Suprapubic skin (tissue), 4 donors: ENCODE results near the gene WHRN. TPM values are rescaled to one million over a fixed set of nuclear protein-coding genes. Genes with fewer than 3 reads are reported as not detected.

Experiments
- DNase-seq, 2 donors: peaks; one replicate each; pipeline ENCODE4 v3.0.0-alpha.2; 2019; ENCODE audit warnings: low spot score in 2 of 2
- H3K27ac ChIP-seq: fragments of 200-600 bp; sonication (generic); one replicate; pipeline ENCODE4 v1.5.1; 2019
- H3K27me3 ChIP-seq: fragments of 200-600 bp; sonication (generic); one replicate; pipeline ENCODE4 v1.5.1; 2019
- H3K36me3 ChIP-seq: fragments of 200-600 bp; sonication (generic); one replicate; pipeline ENCODE4 v1.5.1; 2019
- H3K4me1 ChIP-seq: fragments of 200-600 bp; sonication (generic); one replicate; pipeline ENCODE4 v1.5.1; 2019
- H3K4me3 ChIP-seq: fragments of 200-600 bp; sonication (generic); one replicate; pipeline ENCODE4 v1.5.1; 2019; ENCODE audit warnings: mild to moderate bottlenecking
- H3K9me3 ChIP-seq: fragments of 200-600 bp; sonication (generic); one replicate; pipeline ENCODE4 v1.5.1; 2019
- EP300 ChIP-seq: sonication (generic); formaldehyde crosslinking; IDR thresholded peaks from one replicate; pipeline ENCODE4 v1.6.1; 2017; ENCODE audit warnings: antibody characterized with exemption
- POLR2A ChIP-seq, 2 donors: fragments of 450-650 bp; IDR thresholded peaks; one replicate each; pipeline ENCODE4 v1.6.1; 2017; ENCODE audit warnings: antibody characterized with exemption in 2 of 2, mild to moderate bottlenecking in 2 of 2, moderate library complexity in 2 of 2
- POLR2AphosphoS5 ChIP-seq, 3 donors: sonication (generic); formaldehyde crosslinking; IDR thresholded peaks; one replicate each; pipeline ENCODE4 v1.6.1; 2017; ENCODE audit warnings: antibody characterized with exemption in 3 of 3
- WGBS: methylation state at CpG from one replicate; pipeline ENCODE4 v1.1.5; 2018; 5-methylcytosine and 5-hydroxymethylcytosine counted together
- total RNA-seq, 4 donors: library from RNA; depleted of rRNA; stranded (reverse); fragments of >200 nt; gene quantifications; one replicate each; pipeline ENCODE4 v1.1.0, GENCODE V29; 2016
- TF ChIP-seq, protein P1 (sequence below), 2 donors: fragments of 200-600 bp in 1 of 2; fragments of 450-650 bp in 1 of 2; sonication (generic) in 1 of 2; IDR thresholded peaks; one replicate each; pipeline ENCODE4 v1.5.1; 2016 to 2019; ENCODE audit warnings: antibody characterized with exemption in 2 of 2, mild to moderate bottlenecking in 1 of 2, moderate library complexity in 1 of 2

WHRN gene
- total RNA-seq, 4 donors from 2014 or later = 7.7 to 25.9 (median 14.8) TPM

DNA sequence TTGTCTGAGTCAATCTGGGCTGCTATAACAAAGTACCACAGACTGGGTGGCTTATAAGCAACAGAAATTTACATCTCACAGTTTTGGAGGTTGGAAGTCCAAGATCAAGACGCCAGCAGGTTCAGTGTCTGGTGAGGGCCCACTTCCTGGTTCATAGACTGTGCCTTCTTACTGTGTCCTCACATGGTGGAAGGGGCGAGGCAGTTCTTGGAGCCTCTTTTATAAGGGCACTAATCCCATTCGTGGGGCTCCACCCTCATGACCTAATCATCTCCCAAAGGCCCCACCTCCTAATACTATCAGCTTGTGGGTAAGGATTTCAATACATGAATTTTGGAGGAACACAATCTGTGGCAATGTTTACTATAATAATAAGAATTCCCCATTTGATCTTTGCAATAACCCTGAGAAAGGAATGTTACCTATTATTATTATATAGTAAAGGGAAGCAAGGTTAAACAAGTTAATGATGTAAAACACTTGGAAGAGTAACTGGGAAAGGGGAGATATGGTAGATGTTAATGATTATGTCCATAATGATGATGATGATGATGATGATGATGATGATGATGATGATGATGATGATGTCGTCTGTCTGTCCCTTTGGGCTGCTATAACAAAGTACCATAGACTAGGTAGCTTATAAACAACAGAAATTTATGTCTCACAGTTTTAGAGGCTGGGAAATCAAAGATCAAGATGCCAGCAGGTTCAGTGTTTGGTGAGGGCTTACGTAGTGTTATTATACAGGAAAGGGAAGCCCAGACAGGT, 40.8 kb downstream of the WHRN start:
- DNase-seq = peak in 1 of 2 donors; percentile 3
- H3K4me1 ChIP-seq = no peaks in the 10 kb centered on the region
- no peak overlapping the region for H3K4me3 ChIP-seq
- H3K9me3 ChIP-seq = no peaks in the 10 kb centered on the region
- H3K36me3 ChIP-seq = peaks cover 3% of the 10 kb centered on the region
- H3K27me3 ChIP-seq = no peaks in the 10 kb centered on the region
- TF ChIP-seq EP300 = no peak
- TF ChIP-seq, protein P1, sequence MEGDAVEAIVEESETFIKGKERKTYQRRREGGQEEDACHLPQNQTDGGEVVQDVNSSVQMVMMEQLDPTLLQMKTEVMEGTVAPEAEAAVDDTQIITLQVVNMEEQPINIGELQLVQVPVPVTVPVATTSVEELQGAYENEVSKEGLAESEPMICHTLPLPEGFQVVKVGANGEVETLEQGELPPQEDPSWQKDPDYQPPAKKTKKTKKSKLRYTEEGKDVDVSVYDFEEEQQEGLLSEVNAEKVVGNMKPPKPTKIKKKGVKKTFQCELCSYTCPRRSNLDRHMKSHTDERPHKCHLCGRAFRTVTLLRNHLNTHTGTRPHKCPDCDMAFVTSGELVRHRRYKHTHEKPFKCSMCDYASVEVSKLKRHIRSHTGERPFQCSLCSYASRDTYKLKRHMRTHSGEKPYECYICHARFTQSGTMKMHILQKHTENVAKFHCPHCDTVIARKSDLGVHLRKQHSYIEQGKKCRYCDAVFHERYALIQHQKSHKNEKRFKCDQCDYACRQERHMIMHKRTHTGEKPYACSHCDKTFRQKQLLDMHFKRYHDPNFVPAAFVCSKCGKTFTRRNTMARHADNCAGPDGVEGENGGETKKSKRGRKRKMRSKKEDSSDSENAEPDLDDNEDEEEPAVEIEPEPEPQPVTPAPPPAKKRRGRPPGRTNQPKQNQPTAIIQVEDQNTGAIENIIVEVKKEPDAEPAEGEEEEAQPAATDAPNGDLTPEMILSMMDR (IDR thresholded peaks at IDR 0.05) = no peak
- TF ChIP-seq POLR2A (IDR thresholded peaks at IDR 0.05) = no peak
- no peak for TF ChIP-seq POLR2AphosphoS5 (IDR thresholded peaks at IDR 0.05)
- WGBS = 83% methylated on average over 5 of the region's 5 CpGs
- no peak overlapping the region for H3K27ac ChIP-seq

DNA sequence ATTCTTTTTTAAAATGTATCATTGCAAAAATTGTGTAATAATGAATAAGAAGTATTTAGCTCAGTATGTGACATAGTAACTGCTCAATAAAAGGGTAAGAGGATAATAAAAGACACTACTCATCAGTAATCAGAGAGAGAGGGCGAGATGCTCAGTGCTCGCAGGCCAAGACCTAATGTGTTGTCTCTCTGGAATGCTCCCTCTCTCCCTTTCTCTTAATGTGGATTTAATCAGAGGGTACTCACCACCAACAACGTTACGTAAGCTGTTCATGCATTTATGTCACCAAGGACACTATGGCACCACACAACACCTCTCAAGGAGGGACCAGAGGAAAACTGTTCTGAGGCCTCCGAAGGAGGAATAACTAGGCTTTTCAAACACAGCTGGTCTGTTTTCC, 42.5 kb downstream of the WHRN start:
- no peak for DNase-seq
- Histone ChIP-seq H3K27me3 (no peaks in the 10 kb centered on the region), H3K4me3 (no peak overlapping the region), H3K36me3 (peaks cover 3% of the 10 kb centered on the region), H3K4me1 (no peaks in the 10 kb centered on the region), H3K9me3 (no peaks in the 10 kb centered on the region), H3K27ac (no peak overlapping the region)
- 73% methylated on average over 5 of the region's 5 CpGs for WGBS
- TF ChIP-seq POLR2AphosphoS5 (IDR thresholded peaks at IDR 0.05) (no peak), POLR2A (IDR thresholded peaks at IDR 0.05) (no peak), EP300 (no peak)
- TF ChIP-seq, protein P1 (IDR thresholded peaks at IDR 0.05) = no peak

DNA sequence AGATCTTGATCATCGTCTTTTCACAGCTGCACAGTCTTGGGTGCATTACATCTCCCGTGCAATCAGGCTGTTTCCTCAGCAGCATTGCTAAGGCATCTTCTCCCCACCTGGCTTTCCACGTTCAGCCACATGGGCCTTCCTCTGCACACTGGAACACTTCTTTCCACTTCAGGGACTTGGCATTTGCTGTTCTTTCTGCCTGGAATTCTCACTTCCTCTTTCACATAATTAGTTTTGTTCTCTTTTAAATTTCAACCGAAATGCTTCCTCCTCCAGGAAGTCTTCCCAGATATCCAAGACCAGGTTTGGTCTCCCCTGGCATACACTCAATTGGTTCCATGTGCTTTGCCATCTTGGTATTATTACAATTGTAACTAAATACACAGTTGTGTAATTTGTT, 43.8 kb downstream of the WHRN start:
- H3K9me3 ChIP-seq = no peaks in the 10 kb centered on the region
- no peaks in the 10 kb centered on the region for H3K4me1 ChIP-seq
- DNase-seq = no peak
- peaks cover 3% of the 10 kb centered on the region for H3K36me3 ChIP-seq
- no peak overlapping the region for H3K4me3 ChIP-seq
- H3K27ac ChIP-seq = no peak overlapping the region
- TF ChIP-seq EP300 = no peak
- no peak for TF ChIP-seq POLR2A (IDR thresholded peaks at IDR 0.05)
- no peak for TF ChIP-seq POLR2AphosphoS5 (IDR thresholded peaks at IDR 0.05)
- TF ChIP-seq, protein P1 (IDR thresholded peaks at IDR 0.05) = no peak
- H3K27me3 ChIP-seq = no peaks in the 10 kb centered on the region
- 72% methylated on average over 4 of the region's 4 CpGs for WGBS

DNA sequence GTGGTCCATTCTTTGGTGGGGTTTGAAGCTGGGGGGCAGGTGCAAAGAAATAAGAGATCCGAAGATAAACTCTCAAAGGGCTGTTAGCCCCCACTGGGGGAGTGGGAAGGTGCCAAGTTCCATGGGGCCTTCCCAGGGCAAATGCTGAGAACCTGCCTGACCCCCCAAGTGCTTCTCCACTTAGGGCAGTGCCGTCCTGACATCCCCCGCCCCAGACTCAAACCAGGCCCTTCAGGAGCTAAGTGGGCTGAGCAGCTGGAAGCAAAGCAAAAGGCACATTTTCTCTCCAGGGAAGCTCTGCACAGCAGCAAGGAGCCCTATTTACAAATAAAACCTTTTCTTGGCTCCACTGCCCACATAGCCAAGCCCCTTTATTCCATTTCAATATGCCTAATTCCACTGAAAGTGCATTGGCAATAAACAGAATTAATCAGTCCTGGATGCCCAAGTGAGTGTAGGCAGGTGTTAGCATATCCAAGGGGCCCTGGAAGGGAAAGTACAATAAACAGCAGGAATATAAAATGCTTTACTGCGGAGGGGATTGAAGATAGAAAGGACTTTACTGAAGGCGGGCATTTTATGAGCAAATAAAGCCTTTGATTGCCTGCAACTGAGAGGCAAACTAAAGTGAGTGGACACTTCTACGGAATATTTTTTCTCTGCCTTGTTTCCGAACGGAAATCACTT, 44.6 kb downstream of the WHRN start:
- Histone ChIP-seq H3K4me3 (no peak overlapping the region), H3K9me3 (no peaks in the 10 kb centered on the region), H3K4me1 (no peaks in the 10 kb centered on the region), H3K27me3 (no peaks in the 10 kb centered on the region), H3K36me3 (peaks cover 3% of the 10 kb centered on the region), H3K27ac (no peak overlapping the region)
- WGBS = 55% methylated on average over 8 of the region's 8 CpGs
- no peak for DNase-seq
- TF ChIP-seq POLR2A (IDR thresholded peaks at IDR 0.05) = no peak
- TF ChIP-seq EP300 = no peak
- TF ChIP-seq, protein P1 (IDR thresholded peaks at IDR 0.05) = no peak
- no peak for TF ChIP-seq POLR2AphosphoS5 (IDR thresholded peaks at IDR 0.05)

DNA sequence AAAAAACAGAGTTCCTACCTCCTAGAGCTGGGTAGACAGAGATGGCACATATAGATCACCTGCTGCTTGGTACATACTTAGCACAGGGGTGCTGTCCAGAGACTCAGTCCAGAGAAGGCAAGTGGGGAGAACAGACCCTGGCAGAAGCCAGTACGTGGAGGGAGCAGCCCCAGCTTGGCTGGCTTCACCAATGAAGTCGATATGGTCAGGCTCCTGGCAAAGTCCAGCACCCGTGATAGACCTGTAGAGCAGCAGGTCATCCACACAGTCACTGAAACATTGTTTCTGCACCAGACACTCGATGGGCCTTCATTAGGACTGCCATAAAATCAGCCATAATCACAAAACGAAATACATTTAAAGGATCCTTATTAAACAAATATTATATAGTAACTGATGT, 45.8 kb downstream of the WHRN start:
- 69% methylated on average over 5 of the region's 5 CpGs for WGBS
- H3K9me3 ChIP-seq = no peaks in the 10 kb centered on the region
- peaks cover 3% of the 10 kb centered on the region for H3K36me3 ChIP-seq

More for the DNA sequence above, 45.8 kb downstream of the WHRN start:
- no peaks in the 10 kb centered on the region for H3K27me3 ChIP-seq
- no peak overlapping the region for H3K27ac ChIP-seq
- H3K4me3 ChIP-seq = no peak overlapping the region
- no peak for TF ChIP-seq EP300
- no peak for TF ChIP-seq POLR2A (IDR thresholded peaks at IDR 0.05)
- TF ChIP-seq, protein P1 (IDR thresholded peaks at IDR 0.05) = no peak
- TF ChIP-seq POLR2AphosphoS5 (IDR thresholded peaks at IDR 0.05) = no peak
- no peaks in the 10 kb centered on the region for H3K4me1 ChIP-seq
- no peak for DNase-seq
